HG03575 (cell line): ENCODE data around the gene ARL17B.
"Not testable (repeated sequence)": the region's sequence is repeated elsewhere in the genome, so short reads cannot be mapped to it uniquely, and the experiment has no call there.

Experiments
- ATAC-seq: cut with Tn5 transposase; IDR thresholded peaks from one replicate; pipeline ENCODE4 v1.9.1; 2021; ENCODE audit not compliant: unreplicated experiment, insufficient number of reproducible peaks, low FRiP score; ENCODE audit errors: extremely low read depth

Gene ARL17B

GRCh38 chr17:46259845-46260661, 101.5 kb downstream of the ARL17B start:
- ATAC-seq, result not testable (repeated sequence)

GRCh38 chr17:46256369-46256768, 105.2 kb downstream of the ARL17B start:
- not testable (repeated sequence) for ATAC-seq

- ATAC-seq, result not testable (repeated sequence)
These were observed 107.4 kb downstream of the ARL17B start for GRCh38 chr17:46254215-46254614.

GRCh38 chr17:46253722-46254121, 107.8 kb downstream of the ARL17B start:
- not testable (repeated sequence) for ATAC-seq

- ATAC-seq, result not testable (repeated sequence)
These were observed 108.8 kb downstream of the ARL17B start for GRCh38 chr17:46252804-46253203.

- ATAC-seq, result not testable (repeated sequence)
These were observed 112.4 kb downstream of the ARL17B start for GRCh38 chr17:46249153-46249552.

GRCh38 chr17:46244949-46245768, 116.4 kb downstream of the ARL17B start:
- not testable (repeated sequence) for ATAC-seq

- ATAC-seq, result not testable (repeated sequence)
These were observed 117.1 kb downstream of the ARL17B start for GRCh38 chr17:46244339-46244913.

- ATAC-seq, result not testable (repeated sequence)
These were observed 117.6 kb downstream of the ARL17B start for GRCh38 chr17:46243928-46244327.

GRCh38 chr17:46243505-46243904, 118.1 kb downstream of the ARL17B start:
- ATAC-seq, result not testable (repeated sequence)

- ATAC-seq, result not testable (repeated sequence)
These were observed 130.2 kb downstream of the ARL17B start for GRCh38 chr17:46231359-46231758.

- not testable (repeated sequence) for ATAC-seq
These were observed 136.2 kb downstream of the ARL17B start for GRCh38 chr17:46225274-46225794.

GRCh38 chr17:46224864-46225263, 136.7 kb downstream of the ARL17B start:
- ATAC-seq, result not testable (repeated sequence)
